Thyroid gland (tissue), 4 donors: ENCODE data around the gene VKORC1L1. TPM values are rescaled to one million over a fixed set of nuclear protein-coding genes. Genes with fewer than 3 reads are reported as not detected.
"Not testable (repeated sequence)": the region's sequence is repeated elsewhere in the genome, so short reads cannot be mapped to it uniquely, and the experiment has no call there.

Experiments used
- DNase-seq, 2 donors: peaks; one replicate each; pipeline ENCODE4 v3.0.0-alpha.2; 2019
- H3K27ac ChIP-seq, 3 donors: fragments of 200-600 bp; sonication (generic); 1 replicate in 2 of 3; 2 replicates in 1 of 3; pipeline ENCODE4 v1.5.1; 2016 to 2019; ENCODE audit warnings: mild to moderate bottlenecking in 1 of 3, moderate library complexity in 1 of 3
- H3K27me3 ChIP-seq: fragments of 200-600 bp; sonication (generic); one replicate; pipeline ENCODE4 v1.5.1; 2019
- H3K36me3 ChIP-seq, 2 donors: fragments of 200-600 bp; sonication (generic); one replicate each; pipeline ENCODE4 v1.5.1; 2016 to 2019
- H3K4me1 ChIP-seq, 2 donors: fragments of 200-600 bp; sonication (generic); one replicate each; pipeline ENCODE4 v1.5.1; 2017 to 2019
- H3K4me3 ChIP-seq, 3 donors: fragments of 200-600 bp; sonication (generic); replicated peaks in 1 of 3; 1 replicate in 2 of 3; 2 replicates in 1 of 3; pipeline ENCODE4 v1.5.1; 2016; ENCODE audit warnings: mild to moderate bottlenecking in 1 of 3
- H3K9me3 ChIP-seq: fragments of 200-600 bp; sonication (generic); one replicate; pipeline ENCODE4 v1.5.1; 2017
- WGBS, 2 donors: methylation state at CpG; one replicate each; pipeline ENCODE4 v1.1.5; 2017; 5-methylcytosine and 5-hydroxymethylcytosine counted together
- intact Hi-C: fragments of 100-400 bp; cut with DNase I; formaldehyde crosslinking; loops from one replicate; pipeline ENCODE4 v1.15.1; 2023
- small RNA-seq: library from RNA; depleted of rRNA; stranded (forward); fragments of <200 nt; gene quantifications from one replicate; pipeline ENCODE3, GENCODE V24; 2016
- total RNA-seq, 4 donors: library from RNA; depleted of rRNA; stranded (reverse); fragments of >200 nt; gene quantifications; one replicate each; pipeline ENCODE4 v1.2.3, GENCODE V29; 2016
- TF ChIP-seq, protein P1 (sequence below), 6 experiments: fragments of 200-600 bp in 3 of 6; fragments of 450-650 bp in 3 of 6; sonication (generic) in 3 of 6; IDR thresholded peaks; one replicate each; pipeline ENCODE4 v1.5.1; 2016 to 2019; ENCODE audit warnings: antibody characterized with exemption in 6 of 6, mild to moderate bottlenecking in 2 of 6, inconsistent platforms in 1 of 6, moderate library complexity in 1 of 6

Gene VKORC1L1
- total RNA-seq, 4 donors from 2014 or later: 13.9 to 21.0 (median 18.2) TPM

DNA sequence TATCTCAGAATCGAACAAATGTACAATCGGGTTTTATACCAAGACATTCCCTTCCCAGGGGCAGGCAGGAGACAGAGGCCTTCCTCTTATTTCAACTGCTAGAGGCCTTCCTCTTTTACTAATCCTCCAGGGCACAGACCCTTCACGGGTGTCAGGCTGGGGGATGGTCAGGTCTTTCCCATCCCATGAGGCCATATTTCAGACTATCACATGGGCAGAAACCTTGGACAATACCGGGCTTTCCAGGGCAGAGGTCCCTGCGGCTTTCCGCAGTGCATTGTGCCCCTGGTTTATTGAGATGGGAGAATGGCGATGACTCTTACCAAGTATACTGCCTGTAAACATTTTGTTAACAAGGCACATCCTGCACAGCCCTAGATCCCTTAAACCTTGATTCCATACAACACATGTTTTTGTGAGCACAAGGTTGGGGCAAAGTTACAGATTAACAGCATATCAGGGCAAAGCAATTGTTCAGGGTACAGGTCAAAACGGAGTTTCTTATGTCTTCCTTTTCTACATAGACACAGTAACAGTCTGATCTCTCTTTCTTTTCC, 132.3 kb downstream of the VKORC1L1 start:
- intact Hi-C loops, H3K27ac ChIP-seq, H3K27me3 ChIP-seq, H3K4me3 ChIP-seq, H3K36me3 ChIP-seq, H3K4me1 ChIP-seq, DNase-seq, H3K9me3 ChIP-seq: not testable (repeated sequence)
- WGBS, 2 donors: 82 to 83% methylated on average over 8 of the region's 8 CpGs

GRCh38 chr7:66007232-66007631, 134.4 kb downstream of the VKORC1L1 start:
- DNase-seq: no peak
- no peaks in the 10 kb centered on the region for H3K4me1 ChIP-seq
- no peak overlapping the region for H3K4me3 ChIP-seq
- H3K27me3 ChIP-seq: no peaks in the 10 kb centered on the region
- TF ChIP-seq, protein P1, sequence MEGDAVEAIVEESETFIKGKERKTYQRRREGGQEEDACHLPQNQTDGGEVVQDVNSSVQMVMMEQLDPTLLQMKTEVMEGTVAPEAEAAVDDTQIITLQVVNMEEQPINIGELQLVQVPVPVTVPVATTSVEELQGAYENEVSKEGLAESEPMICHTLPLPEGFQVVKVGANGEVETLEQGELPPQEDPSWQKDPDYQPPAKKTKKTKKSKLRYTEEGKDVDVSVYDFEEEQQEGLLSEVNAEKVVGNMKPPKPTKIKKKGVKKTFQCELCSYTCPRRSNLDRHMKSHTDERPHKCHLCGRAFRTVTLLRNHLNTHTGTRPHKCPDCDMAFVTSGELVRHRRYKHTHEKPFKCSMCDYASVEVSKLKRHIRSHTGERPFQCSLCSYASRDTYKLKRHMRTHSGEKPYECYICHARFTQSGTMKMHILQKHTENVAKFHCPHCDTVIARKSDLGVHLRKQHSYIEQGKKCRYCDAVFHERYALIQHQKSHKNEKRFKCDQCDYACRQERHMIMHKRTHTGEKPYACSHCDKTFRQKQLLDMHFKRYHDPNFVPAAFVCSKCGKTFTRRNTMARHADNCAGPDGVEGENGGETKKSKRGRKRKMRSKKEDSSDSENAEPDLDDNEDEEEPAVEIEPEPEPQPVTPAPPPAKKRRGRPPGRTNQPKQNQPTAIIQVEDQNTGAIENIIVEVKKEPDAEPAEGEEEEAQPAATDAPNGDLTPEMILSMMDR (IDR thresholded peaks at IDR 0.05): no peak
- H3K9me3 ChIP-seq: no peaks in the 10 kb centered on the region
- H3K27ac ChIP-seq: no peak overlapping the region
- H3K36me3 ChIP-seq: no peaks in the 10 kb centered on the region
- 75 to 76% methylated on average over 6 of the region's 6 CpGs for WGBS, 2 donors
- intact Hi-C loops: no loop called here

Small RNA genes lying within 50 kb of the gene (small RNA-seq; reads per million reads assigned to genes)
- not detected for gene AC073261.1
- gene RNU6-973P: not detected

Other genes with a start within 250 kb of the VKORC1L1 start
- gene GUSB, start 109.1 kb downstream of the VKORC1L1 start, total RNA-seq: 10 to 100 TPM; 30.1 to 51.5 (median 37.6) TPM
- gene ASL, start 202.7 kb downstream of the VKORC1L1 start, total RNA-seq: 10 to 100 TPM; 25.1 to 89.5 (median 50.2) TPM
- gene CRCP, start 241.8 kb downstream of the VKORC1L1 start, total RNA-seq: 10 to 100 TPM; 49.6 to 59.6 (median 54.2) TPM